GM12874 (cell line): ENCODE measurements around the gene MAPRE3.

Experiments
- CTCF ChIP-seq: IDR thresholded peaks from 2 replicates; pipeline ENCODE4 v1.5.1; 2011; ENCODE audit warnings: low read depth, mild to moderate bottlenecking, control low read depth, low read length, moderate library complexity; ENCODE audit not compliant: insufficient read depth

The MAPRE3 gene

GRCh38 chr2:27018142-27018541 is 47.7 kb downstream of the MAPRE3 start:
- TF ChIP-seq CTCF = no peak

- no peak for TF ChIP-seq CTCF
Measured at GRCh38 chr2:27019459-27019858, 49.0 kb downstream of the MAPRE3 start.

GRCh38 chr2:27019931-27020855 is 49.8 kb downstream of the MAPRE3 start:
- no peak for TF ChIP-seq CTCF

- no peak for TF ChIP-seq CTCF
Measured at GRCh38 chr2:27021253-27022049, 51.0 kb downstream of the MAPRE3 start.

- TF ChIP-seq CTCF = no peak
Measured at GRCh38 chr2:27023740-27024139, 53.3 kb downstream of the MAPRE3 start.

- TF ChIP-seq CTCF = no peak
Measured at GRCh38 chr2:27024188-27024587, 53.8 kb downstream of the MAPRE3 start.

- TF ChIP-seq CTCF = no peak
Measured at GRCh38 chr2:27024812-27025211, 54.4 kb downstream of the MAPRE3 start.
